ENCODE measurements around the gene SLC35C1.

GRCh38 chr11:45859661-45860140, 54.8 kb downstream of the SLC35C1 start:
- TF ChIP-seq CTCF (conservative IDR thresholded peaks at IDR 0.05) (no peak), ZFX (IDR thresholded peaks at IDR 0.05) (no peak)

Measured in C4-2B (cell line).